HG02870 (cell line): ENCODE data around the gene FARP2.
"Not testable (repeated sequence)": the region's sequence is repeated elsewhere in the genome, so short reads cannot be mapped to it uniquely, and the experiment has no call there.

Source experiments
- ATAC-seq: cut with Tn5 transposase; IDR thresholded peaks from one replicate; pipeline ENCODE4 v1.9.1; 2021; ENCODE audit warnings: mild to moderate bottlenecking, moderate library complexity; ENCODE audit not compliant: unreplicated experiment

FARP2 gene

DNA sequence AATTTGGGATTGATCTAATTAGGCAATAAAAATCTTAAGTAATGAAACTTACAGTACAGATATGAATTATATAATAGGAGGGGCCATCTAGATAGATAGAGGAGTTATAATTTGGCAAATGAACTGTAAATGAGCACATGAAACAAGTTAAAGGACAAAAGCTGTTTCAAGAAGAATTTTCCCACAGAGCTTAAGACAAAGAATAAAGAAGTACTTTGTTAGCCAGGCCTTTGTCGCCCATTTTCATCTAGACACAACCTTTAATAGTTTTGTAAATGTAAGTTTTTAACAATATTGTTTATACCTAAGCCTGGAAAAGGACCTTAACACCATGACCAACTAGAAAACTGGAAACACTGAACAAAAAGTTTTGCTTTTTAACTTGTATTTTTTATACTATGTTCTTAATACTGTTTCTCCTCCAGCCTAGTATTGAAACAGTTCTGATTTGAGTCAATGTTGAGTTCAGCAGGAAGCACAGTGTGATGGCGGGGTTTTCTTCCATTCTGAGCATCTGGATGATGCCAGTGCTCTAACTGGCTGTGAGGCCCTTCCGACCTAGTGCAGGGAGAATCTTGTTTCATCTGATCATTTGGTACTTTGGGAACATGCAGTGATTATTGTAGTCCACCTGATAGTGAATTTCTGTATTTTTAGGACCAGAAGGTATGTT lies 37.6 kb downstream of the FARP2 start:
- ATAC-seq: no peak

GRCh38 chr2:241396809-241397208 lies 40.7 kb downstream of the FARP2 start:
- not testable (repeated sequence) for ATAC-seq

- no peak for ATAC-seq
Observed at GRCh38 chr2:241399941-241400922, 44.1 kb downstream of the FARP2 start.

GRCh38 chr2:241408849-241409248 lies 52.8 kb downstream of the FARP2 start:
- ATAC-seq: no peak

GRCh38 chr2:241410739-241411176 lies 54.7 kb downstream of the FARP2 start:
- ATAC-seq: no peak

GRCh38 chr2:241412144-241412543 lies 56.1 kb downstream of the FARP2 start:
- no peak for ATAC-seq

DNA sequence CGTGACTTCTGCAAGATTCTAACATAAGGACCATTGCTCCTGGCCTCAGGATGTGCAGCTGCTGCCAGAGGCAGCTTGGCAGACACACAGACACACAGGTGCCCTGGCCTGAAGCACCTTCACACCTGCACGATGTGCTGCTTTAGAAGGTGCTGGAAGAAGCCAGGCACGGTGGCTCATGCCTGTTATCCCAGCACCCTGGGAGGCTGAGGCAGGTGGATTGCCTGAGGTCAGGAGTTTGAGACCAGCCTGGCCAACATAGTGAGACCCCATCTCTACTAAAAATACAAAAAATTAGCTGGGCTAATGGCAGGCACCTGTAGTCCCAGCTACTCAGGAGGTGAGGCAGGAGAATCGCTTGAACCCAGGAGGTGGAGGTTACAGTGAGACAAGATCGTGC lies 57.4 kb downstream of the FARP2 start:
- not testable (repeated sequence) for ATAC-seq

DNA sequence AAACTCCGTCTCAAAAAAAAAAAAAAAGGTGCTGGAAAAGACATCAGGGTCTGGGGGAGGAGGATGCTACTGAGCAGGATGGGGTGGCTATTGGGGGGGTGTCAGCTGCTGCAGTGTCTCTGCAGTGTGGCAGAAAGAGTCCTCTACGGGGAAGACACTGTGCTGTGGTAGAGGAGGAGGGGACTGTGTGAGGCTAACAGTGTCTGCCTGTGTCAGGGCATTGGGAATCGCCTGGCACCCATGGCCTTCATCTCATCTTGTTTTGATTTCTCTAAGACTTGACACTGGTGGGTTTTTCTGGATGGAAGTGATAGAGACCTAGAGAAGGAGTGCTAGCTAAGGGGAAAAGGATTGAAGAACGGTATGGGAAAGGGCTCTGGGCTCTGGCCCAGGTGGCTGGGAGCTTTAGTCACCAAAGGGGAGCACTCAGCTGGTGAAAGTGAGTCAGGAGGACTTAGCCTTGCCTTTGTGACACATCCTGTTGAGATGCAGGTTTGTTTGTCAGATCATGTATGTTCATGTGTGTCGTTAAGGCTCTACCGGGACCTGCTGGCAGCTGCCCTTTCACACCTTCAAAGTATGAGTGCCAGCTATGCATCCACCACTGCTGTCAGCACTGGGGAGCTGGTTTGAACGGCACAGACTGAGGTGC lies 58.0 kb downstream of the FARP2 start:
- ATAC-seq: no peak

- no peak for ATAC-seq
Observed at GRCh38 chr2:241415196-241415595, 59.1 kb downstream of the FARP2 start.

DNA sequence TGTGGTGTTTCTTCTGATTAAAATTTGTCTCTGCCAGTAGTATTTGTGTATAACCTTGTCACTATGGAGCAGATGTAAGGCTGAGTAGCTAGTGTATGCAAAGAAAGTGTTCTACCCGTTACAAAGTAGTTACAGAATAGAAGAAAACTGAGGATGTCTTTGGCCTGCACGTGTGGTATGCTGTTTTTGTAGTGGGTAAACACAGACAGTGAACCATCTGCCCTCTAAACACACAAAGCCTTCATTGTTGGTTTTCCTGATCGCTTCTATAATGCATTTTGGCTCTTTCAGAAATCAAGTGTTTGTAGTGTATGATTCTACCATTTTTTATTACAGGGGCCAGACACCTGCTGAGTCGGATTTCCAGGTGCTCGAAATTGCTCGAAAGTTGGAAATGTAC lies 61.5 kb downstream of the FARP2 start:
- ATAC-seq: no peak

DNA sequence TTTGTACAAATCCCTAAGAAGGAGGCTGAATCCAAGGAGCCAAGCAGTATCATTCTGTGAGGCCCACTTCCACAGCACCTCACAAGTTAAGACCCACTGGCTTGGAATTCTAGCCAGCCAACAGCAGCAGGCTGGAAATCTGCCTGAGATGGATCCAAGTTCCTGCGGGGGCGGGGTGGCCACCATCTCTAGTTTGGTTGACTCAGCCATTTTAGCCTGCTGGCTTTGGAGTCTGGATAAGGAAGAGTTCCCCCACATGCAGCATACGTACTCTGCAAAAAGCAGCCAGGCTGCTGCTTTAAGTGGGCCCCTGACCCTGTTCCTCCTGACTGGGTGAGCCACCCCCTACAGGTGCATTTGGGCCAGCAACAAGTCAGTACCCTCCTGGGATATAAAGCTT lies 65.2 kb downstream of the FARP2 start:
- no peak for ATAC-seq

DNA sequence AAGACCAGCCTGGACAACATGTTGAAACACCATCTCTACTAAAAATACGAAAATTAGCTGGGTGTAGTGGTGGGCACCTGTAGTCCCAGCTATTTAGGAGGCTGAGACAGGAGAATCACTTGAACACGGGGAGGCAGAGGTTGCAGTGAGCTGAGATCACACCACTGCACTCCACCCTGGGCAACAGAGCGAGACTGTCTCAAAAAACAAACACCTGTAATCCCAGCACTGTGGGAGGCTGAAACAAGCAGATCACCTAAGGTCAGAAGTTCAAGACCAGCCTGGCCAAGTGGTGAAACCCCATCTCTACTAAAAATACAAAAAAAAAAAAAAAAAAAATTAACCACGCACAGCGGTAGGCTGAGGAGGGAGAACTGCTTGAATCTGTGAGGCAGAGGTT lies 65.9 kb downstream of the FARP2 start:
- not testable (repeated sequence) for ATAC-seq

DNA sequence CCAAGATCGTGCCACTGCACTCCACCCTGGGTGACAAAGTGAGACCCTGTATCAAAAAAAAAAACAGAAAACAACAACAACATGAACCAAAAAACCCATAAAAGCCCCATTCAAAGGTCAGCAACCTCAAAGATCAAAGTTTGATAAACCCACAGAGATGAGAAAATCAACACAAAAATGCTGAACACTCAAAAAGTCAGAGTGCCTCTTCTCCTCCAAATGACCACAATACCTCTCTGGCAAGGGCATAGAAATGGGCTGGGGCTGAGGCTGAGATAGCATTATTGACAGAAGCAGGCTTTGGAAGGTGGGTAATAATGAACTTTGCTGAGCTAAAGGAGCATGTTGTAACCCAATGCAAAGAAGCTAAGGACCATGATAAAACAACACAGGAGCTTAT lies 66.3 kb downstream of the FARP2 start:
- no peak for ATAC-seq

GRCh38 chr2:241423489-241423888 lies 67.4 kb downstream of the FARP2 start:
- ATAC-seq: not testable (repeated sequence)

GRCh38 chr2:241425368-241425767 lies 69.3 kb downstream of the FARP2 start:
- ATAC-seq: no peak

DNA sequence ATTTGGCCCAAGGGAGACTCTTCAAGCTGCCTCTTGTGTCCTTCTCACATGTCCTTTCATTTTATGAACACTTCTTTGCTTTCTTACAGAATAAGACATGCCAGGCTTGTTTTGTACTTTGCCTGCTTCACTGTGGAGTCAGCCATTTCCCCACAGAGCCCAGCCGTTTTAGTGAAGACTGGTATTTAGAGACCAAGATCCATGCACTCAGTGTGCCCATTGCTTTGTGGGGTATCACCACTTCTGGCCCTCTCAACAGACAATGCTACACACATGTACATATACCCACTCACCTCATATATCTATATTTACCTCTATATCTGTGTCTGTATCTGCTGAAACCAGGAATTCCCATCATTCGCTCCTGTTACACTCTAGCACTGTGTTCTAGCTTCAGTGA lies 74.1 kb downstream of the FARP2 start:
- ATAC-seq: no peak

GRCh38 chr2:241432824-241433448 lies 76.9 kb downstream of the FARP2 start:
- no peak for ATAC-seq

- ATAC-seq: no peak
Observed at GRCh38 chr2:241437179-241437578, 81.1 kb downstream of the FARP2 start.

DNA sequence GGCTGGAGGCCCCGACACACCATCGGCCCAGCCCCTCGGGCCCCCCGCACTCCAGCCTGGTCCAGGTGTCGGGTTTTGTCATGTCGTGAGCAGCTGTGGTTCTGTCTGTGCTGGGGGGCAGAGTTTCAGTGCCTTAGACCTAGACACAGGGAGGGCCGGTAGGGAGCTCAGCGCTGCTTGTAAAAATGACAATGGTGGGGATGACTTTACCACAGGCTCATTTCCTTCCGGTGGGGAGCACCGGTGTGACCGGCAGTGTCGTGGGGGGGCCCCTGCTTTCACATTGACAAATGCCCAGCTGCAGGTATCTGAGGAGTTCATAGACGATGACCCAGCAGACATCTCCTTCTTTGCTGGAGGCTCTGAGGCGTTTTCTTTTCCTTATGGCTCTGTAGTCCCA lies 85.4 kb downstream of the FARP2 start:
- no peak for ATAC-seq

GRCh38 chr2:241443486-241444223 lies 87.6 kb downstream of the FARP2 start:
- peak; percentile 55 for ATAC-seq
